ENCODE measurements around the gene ZMYND8. TPM values are rescaled to one million over a fixed set of nuclear protein-coding genes. Genes with fewer than 3 reads are reported as not detected.

ZMYND8 gene
- total and polyA plus RNA-seq, 4 donors: 14.2 to 46.4 (median 30.1) TPM

- H3K27me3 ChIP-seq (ENCODE audit: control insufficient read depth in 3 of 3, insufficient read depth in 3 of 3, low read length in 2 of 3): no peaks in the 10 kb centered on the region
- ATAC-seq (ENCODE audit: insufficient read depth, low FRiP score) (no peak), DNase-seq (no peak)
- WGBS, 2 donors: 93 to 95% methylated on average over 3 of the region's 3 CpGs
- H3K27ac ChIP-seq (ENCODE audit: low read depth in 1 of 2, low read length in 1 of 2): peak overlapping the region; percentile 84 to 100
- peak overlapping the region in 1 of 2 donors; percentile 49 for H3K9ac ChIP-seq (ENCODE audit: insufficient read depth in 1 of 2, low read length in 2 of 2)
- peaks cover 20 to 44% (median 36%) of the 10 kb centered on the region in 5 donors for H3K4me1 ChIP-seq (ENCODE audit: control insufficient read depth in 5 of 5, insufficient read depth in 5 of 5, low read length in 5 of 5)
- TF ChIP-seq CTCF (IDR thresholded peaks at IDR 0.05; ENCODE audit: control extremely low read depth, extremely low read depth): no peak
- no peaks in the 10 kb centered on the region for H3K9me3 ChIP-seq (ENCODE audit: control insufficient read depth in 4 of 4, insufficient read depth in 3 of 4, low read length in 3 of 4)
- H3K4me3 ChIP-seq: no peak overlapping the region
- peaks cover 0 to 3% (median 2%) of the 10 kb centered on the region in 4 donors for H3K36me3 ChIP-seq (ENCODE audit: control insufficient read depth in 4 of 4, insufficient read depth in 4 of 4, low read length in 4 of 4)
Measured at GRCh38 chr20:47314647-47315338, 41.7 kb downstream of the ZMYND8 start.

- peaks cover 11 to 17% (median 15%) of the 10 kb centered on the region in 5 donors for H3K4me1 ChIP-seq (ENCODE audit: control insufficient read depth in 5 of 5, insufficient read depth in 5 of 5, low read length in 5 of 5)
- WGBS, 2 donors: 94 to 95% methylated on average over 11 of the region's 11 CpGs
Measured at GRCh38 chr20:47311967-47312681, 44.4 kb downstream of the ZMYND8 start.

GRCh38 chr20:47311211-47311610 is 45.3 kb downstream of the ZMYND8 start:
- Histone ChIP-seq H3K9me3 (ENCODE audit: control insufficient read depth in 4 of 4, insufficient read depth in 3 of 4, low read length in 3 of 4) (no peaks in the 10 kb centered on the region), H3K4me1 (ENCODE audit: control insufficient read depth in 5 of 5, insufficient read depth in 5 of 5, low read length in 5 of 5) (peaks cover 5 to 13% (median 11%) of the 10 kb centered on the region in 5 donors), H3K27ac (ENCODE audit: low read depth in 1 of 2, low read length in 1 of 2) (peak overlapping the region in 1 of 2 donors; percentile 39), H3K9ac (ENCODE audit: insufficient read depth in 1 of 2, low read length in 2 of 2) (no peak overlapping the region), H3K4me3 (no peak overlapping the region), H3K27me3 (ENCODE audit: control insufficient read depth in 3 of 3, insufficient read depth in 3 of 3, low read length in 2 of 3) (no peaks in the 10 kb centered on the region), H3K36me3 (ENCODE audit: control insufficient read depth in 4 of 4, insufficient read depth in 4 of 4, low read length in 4 of 4) (peaks cover 0 to 14% (median 10%) of the 10 kb centered on the region in 4 donors)
- no peak for ATAC-seq (ENCODE audit: insufficient read depth, low FRiP score)
- no peak for DNase-seq
- TF ChIP-seq CTCF (IDR thresholded peaks at IDR 0.05; ENCODE audit: control extremely low read depth, extremely low read depth): no peak
- WGBS, 2 donors: 85 to 89% methylated on average over 5 of the region's 5 CpGs

More at GRCh38 chr20:47311967-47312681, 44.4 kb downstream of the ZMYND8 start:
- peak overlapping the region; percentile 26 to 76 for H3K27ac ChIP-seq (ENCODE audit: low read depth in 1 of 2, low read length in 1 of 2)
- DNase-seq: no peak
- TF ChIP-seq CTCF (IDR thresholded peaks at IDR 0.05; ENCODE audit: control extremely low read depth, extremely low read depth): no peak
- ATAC-seq (ENCODE audit: insufficient read depth, low FRiP score): no peak
- H3K4me3 ChIP-seq: no peak overlapping the region
- no peaks in the 10 kb centered on the region for H3K9me3 ChIP-seq (ENCODE audit: control insufficient read depth in 4 of 4, insufficient read depth in 3 of 4, low read length in 3 of 4)
- peaks cover 0 to 8% (median 6%) of the 10 kb centered on the region in 4 donors for H3K36me3 ChIP-seq (ENCODE audit: control insufficient read depth in 4 of 4, insufficient read depth in 4 of 4, low read length in 4 of 4)
- H3K27me3 ChIP-seq (ENCODE audit: control insufficient read depth in 3 of 3, insufficient read depth in 3 of 3, low read length in 2 of 3): no peaks in the 10 kb centered on the region
- no peak overlapping the region for H3K9ac ChIP-seq (ENCODE audit: insufficient read depth in 1 of 2, low read length in 2 of 2)
